Breast epithelium (tissue), 3 donors: ENCODE data around the gene FCN3.

ENCODE experiments used
- POLR2A ChIP-seq: fragments of 450-650 bp; IDR thresholded peaks from one replicate; pipeline ENCODE4 v1.6.1; 2016; ENCODE audit warnings: antibody characterized with exemption, mild to moderate bottlenecking, moderate library complexity
- POLR2AphosphoS5 ChIP-seq, 3 donors: sonication (generic); formaldehyde crosslinking; IDR thresholded peaks; one replicate each; pipeline ENCODE4 v1.6.1; 2017; ENCODE audit warnings: antibody characterized with exemption in 3 of 3
- TF ChIP-seq, protein P1 (sequence below), 3 donors: fragments of 450-650 bp; IDR thresholded peaks; one replicate each; pipeline ENCODE4 v1.5.1; 2016 to 2017; ENCODE audit warnings: antibody characterized with exemption in 3 of 3, mild to moderate bottlenecking in 3 of 3, moderate library complexity in 3 of 3

DNA sequence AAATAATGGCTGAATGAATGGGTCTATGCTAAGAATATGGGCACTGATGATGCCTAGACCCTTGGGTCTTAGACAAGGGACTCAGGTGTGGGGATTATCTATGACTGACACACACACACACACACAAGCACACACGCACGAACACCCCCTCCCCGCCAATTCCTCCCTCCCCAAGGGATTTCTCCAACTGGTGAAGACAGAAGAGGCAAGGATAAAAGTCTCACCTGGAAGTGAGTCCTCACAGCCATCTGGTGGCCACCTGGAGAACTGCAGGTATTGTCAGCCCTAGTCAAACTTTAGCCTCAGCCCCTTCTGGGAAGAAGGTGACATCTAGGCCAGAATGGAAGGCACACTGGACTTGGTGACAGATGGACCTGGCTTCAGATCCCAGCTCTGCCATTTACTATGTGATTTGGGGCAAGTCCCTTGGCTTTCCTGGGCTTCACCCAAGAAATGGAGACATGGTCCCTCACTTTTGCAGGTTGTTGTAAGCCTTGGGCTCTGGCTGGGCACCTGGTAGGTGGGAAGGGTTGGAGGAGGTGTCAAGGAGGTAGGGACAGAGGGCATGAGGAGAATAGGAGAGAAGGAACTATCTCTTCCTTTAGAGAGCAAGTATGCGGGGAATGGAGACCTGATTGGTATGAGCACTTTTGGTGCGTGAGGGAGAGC, 13.8 kb upstream of the FCN3 start:
- TF ChIP-seq, protein P1, sequence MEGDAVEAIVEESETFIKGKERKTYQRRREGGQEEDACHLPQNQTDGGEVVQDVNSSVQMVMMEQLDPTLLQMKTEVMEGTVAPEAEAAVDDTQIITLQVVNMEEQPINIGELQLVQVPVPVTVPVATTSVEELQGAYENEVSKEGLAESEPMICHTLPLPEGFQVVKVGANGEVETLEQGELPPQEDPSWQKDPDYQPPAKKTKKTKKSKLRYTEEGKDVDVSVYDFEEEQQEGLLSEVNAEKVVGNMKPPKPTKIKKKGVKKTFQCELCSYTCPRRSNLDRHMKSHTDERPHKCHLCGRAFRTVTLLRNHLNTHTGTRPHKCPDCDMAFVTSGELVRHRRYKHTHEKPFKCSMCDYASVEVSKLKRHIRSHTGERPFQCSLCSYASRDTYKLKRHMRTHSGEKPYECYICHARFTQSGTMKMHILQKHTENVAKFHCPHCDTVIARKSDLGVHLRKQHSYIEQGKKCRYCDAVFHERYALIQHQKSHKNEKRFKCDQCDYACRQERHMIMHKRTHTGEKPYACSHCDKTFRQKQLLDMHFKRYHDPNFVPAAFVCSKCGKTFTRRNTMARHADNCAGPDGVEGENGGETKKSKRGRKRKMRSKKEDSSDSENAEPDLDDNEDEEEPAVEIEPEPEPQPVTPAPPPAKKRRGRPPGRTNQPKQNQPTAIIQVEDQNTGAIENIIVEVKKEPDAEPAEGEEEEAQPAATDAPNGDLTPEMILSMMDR (IDR thresholded peaks at IDR 0.05), result peak; percentile 83 to 97 (median 95)
- TF ChIP-seq POLR2A (no peak), POLR2AphosphoS5 (IDR thresholded peaks at IDR 0.05) (peak in 1 of 3 donors; percentile 38)
